Activated B cell treated with CpG ODN at 0.5 μM for 24 hours (primary cell): ENCODE results near the gene RPS6KA2. TPM values are rescaled to one million over a fixed set of nuclear protein-coding genes. Genes with fewer than 3 reads are reported as not detected.

Experiments
- ATAC-seq: fragments of 200-7000 bp; cut with Tn5 transposase; one replicate; pipeline ENCODE4 v1.10.0; 2021; ENCODE audit warnings: low read depth, mild to moderate bottlenecking, moderate library complexity
- CTCF ChIA-PET: fragments of 350-600 bp; sonication (Branson Sonifier 250); formaldehyde crosslinking; loops from one replicate; lab custom pipeline; 2021; ENCODE audit warnings: antibody characterized with exemption; lab: Charles Lee
- POLR2A ChIA-PET: fragments of 350-600 bp; sonication (Branson Sonifier 250); formaldehyde crosslinking; loops from one replicate; lab custom pipeline; 2021; ENCODE audit warnings: antibody characterized with exemption; lab: Charles Lee
- DNase-seq: peaks from one replicate; pipeline ENCODE4 v3.0.0; 2022
- H3K27ac Mint-ChIP-seq: one replicate; pipeline ENCODE4 v1.8.0; 2020; ENCODE audit warnings: mixed read lengths
- H3K27me3 Mint-ChIP-seq: one replicate; pipeline ENCODE4 v1.8.0; 2021; ENCODE audit warnings: mixed read lengths
- H3K36me3 Mint-ChIP-seq: one replicate; pipeline ENCODE4 v1.8.0; 2021; ENCODE audit warnings: low read depth, mixed read lengths
- H3K4me1 Mint-ChIP-seq: one replicate; pipeline ENCODE4 v1.8.0; 2021; ENCODE audit warnings: mixed read lengths
- H3K4me3 Mint-ChIP-seq: one replicate; pipeline ENCODE4 v1.8.0; 2020; ENCODE audit warnings: mild to moderate bottlenecking, mixed read lengths
- H3K9me3 Mint-ChIP-seq: one replicate; pipeline ENCODE4 v1.8.0; 2020; ENCODE audit warnings: mixed read lengths
- intact Hi-C: fragments of 100-400 bp; cut with micrococcal nuclease; formaldehyde crosslinking; loops from one replicate; pipeline ENCODE4 v1.15.1; 2024
- total RNA-seq: library from RNA; stranded (reverse); gene quantifications from 2 replicates; pipeline ENCODE4 v1.2.3, GENCODE V29; 2022
- TF ChIP-seq, protein P1 (sequence below): fragments of 200-600 bp; IDR thresholded peaks from one replicate; pipeline ENCODE4 v1.8.0; 2022; ENCODE audit warnings: antibody characterized with exemption, mild to moderate bottlenecking

The RPS6KA2 gene
- total RNA-seq, 1 donor from 2014 or later = 14.4 TPM

DNA sequence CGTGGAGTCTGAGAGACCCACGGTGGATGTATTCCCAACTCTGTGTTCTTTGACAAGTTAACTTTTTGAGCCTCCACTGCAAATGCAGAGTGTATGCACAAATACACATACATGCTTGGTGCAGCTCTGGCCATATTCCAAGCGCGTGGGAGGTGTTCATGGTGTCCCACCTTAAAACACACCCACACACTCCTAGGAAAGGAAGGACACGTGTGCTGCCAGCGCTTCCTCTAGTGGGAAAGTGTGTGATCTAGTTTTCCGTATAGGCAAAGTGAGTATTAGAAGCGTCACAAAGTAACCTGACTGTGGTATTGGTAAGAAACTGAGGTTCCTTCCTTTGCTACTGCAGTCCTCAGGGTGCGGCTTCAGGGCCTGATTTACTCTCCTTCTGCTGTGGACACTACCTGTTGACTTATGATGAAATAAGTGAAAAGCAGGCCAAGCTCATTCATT is 208.3 kb downstream of the RPS6KA2 start:
- Mint-ChIP-seq H3K27me3 (no peaks in the 10 kb centered on the region), H3K4me1 (no peaks in the 10 kb centered on the region), H3K27ac (no peak overlapping the region), H3K4me3 (no peak overlapping the region), H3K9me3 (peaks cover 4% of the 10 kb centered on the region), H3K36me3 (peaks cover 3% of the 10 kb centered on the region)
- intact Hi-C loops = no loop called here
- no peak for ATAC-seq
- DNase-seq = no peak
- ChIA-PET CTCF (no interaction called here), POLR2A (no interaction called here)
- TF ChIP-seq, protein P1, sequence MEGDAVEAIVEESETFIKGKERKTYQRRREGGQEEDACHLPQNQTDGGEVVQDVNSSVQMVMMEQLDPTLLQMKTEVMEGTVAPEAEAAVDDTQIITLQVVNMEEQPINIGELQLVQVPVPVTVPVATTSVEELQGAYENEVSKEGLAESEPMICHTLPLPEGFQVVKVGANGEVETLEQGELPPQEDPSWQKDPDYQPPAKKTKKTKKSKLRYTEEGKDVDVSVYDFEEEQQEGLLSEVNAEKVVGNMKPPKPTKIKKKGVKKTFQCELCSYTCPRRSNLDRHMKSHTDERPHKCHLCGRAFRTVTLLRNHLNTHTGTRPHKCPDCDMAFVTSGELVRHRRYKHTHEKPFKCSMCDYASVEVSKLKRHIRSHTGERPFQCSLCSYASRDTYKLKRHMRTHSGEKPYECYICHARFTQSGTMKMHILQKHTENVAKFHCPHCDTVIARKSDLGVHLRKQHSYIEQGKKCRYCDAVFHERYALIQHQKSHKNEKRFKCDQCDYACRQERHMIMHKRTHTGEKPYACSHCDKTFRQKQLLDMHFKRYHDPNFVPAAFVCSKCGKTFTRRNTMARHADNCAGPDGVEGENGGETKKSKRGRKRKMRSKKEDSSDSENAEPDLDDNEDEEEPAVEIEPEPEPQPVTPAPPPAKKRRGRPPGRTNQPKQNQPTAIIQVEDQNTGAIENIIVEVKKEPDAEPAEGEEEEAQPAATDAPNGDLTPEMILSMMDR = no peak

DNA sequence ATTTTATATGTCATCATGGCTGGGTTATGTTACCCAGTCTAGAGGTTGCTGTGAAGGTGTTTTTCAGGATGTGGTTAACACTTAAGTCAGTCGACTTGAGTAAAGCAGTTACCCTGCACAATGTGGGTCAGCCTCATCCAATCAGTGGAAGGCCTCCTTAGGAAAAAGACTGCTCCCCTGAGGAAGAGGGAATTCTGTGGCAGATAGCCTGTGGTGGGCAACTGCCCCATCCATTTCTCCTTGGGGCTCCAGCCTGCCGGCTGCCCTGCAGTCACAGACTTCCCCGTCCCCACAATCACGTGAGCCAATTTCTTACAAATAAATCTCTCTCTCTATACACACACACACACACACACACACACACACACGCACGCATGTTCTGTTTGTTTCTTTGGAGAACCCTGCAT is 209.8 kb downstream of the RPS6KA2 start:
- Mint-ChIP-seq H3K4me3 (no peak overlapping the region), H3K27ac (no peak overlapping the region), H3K36me3 (peaks cover 2% of the 10 kb centered on the region), H3K27me3 (no peaks in the 10 kb centered on the region), H3K9me3 (peaks cover 4% of the 10 kb centered on the region), H3K4me1 (no peaks in the 10 kb centered on the region)
- intact Hi-C loops = no loop called here
- CTCF ChIA-PET = no interaction called here
- POLR2A ChIA-PET = no interaction called here
- DNase-seq (no peak), ATAC-seq (no peak)
- TF ChIP-seq, protein P1 = no peak

DNA sequence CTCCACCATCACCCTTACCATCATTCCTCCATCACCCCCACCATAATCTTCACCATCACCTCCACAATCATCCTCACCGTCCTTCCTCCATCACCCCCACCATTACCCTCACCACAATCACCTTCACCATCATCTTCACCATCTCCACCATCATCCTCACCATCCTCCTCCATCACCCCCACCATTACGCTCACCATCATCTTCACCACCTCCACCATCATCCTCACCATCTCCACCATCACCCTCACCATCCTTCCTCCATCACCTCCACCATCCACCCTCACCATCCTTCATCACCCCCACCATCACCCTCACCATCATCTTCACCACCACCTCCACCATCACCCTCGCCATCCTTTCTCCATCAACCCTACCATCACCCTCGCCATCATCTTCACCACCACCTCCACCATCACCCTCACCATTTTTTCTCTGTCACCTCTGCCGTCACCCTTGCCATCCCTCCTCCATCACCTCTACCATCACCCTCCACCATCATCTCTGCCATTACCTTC is 211.2 kb downstream of the RPS6KA2 start:
- no peaks in the 10 kb centered on the region for H3K4me1 Mint-ChIP-seq
- H3K9me3 Mint-ChIP-seq = peaks cover 4% of the 10 kb centered on the region
- ChIA-PET CTCF (no interaction called here), POLR2A (no interaction called here)
- no peak overlapping the region for H3K4me3 Mint-ChIP-seq
- H3K27ac Mint-ChIP-seq = no peak overlapping the region
- ATAC-seq = no peak
- no peaks in the 10 kb centered on the region for H3K27me3 Mint-ChIP-seq
- intact Hi-C loops = no loop called here
- peaks cover 3% of the 10 kb centered on the region for H3K36me3 Mint-ChIP-seq
- DNase-seq = no peak
- TF ChIP-seq, protein P1 = no peak

DNA sequence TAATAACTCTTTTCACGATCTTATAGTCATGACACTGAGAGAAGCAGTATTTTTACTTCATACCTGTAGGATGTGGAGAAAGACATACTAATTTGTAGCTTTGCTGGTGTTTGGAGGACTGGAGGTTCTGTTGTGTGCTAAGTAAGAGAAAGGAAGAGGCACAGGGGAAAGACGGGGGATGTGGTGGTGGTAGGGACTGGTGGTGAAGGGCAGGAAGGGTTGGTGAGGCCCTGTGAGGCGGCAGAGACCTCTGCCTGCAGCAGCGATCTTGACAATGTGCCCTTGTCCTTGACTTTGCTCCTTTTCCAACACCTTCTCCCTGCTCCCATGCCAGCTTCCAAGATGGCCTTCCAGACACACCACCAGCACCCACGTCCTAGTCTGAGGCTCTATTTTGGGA is 211.7 kb downstream of the RPS6KA2 start:
- POLR2A ChIA-PET = no interaction called here
- DNase-seq = no peak
- intact Hi-C loops = no loop called here

DNA sequence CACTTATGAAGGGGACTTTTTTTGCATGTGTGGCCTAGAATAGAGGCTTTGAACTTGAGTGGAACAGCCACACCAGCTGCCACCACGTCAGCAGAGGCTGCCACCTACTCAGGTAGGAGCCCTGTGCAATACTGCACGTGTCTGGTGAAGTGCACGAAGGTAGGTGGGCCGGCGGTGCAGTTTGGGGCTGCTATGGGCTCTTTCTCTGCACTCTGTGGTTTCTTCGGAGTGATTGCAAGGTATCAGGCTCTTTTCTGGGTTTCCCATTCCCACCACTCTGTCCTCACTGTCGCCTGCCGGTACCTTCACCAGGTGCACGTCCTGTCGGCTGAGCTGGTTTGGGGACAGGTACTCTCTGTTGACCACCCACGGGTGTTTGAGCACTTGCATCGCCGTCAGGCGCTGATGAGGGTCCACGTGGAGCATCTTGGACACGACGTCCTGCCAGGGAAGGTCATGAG is 213.5 kb downstream of the RPS6KA2 start:
- intact Hi-C loops = no loop called here
- Mint-ChIP-seq H3K4me1 (peaks cover 8% of the 10 kb centered on the region), H3K4me3 (no peak overlapping the region), H3K27ac (no peak overlapping the region), H3K27me3 (no peaks in the 10 kb centered on the region), H3K36me3 (peaks cover 3% of the 10 kb centered on the region), H3K9me3 (peaks cover 4% of the 10 kb centered on the region)
- POLR2A ChIA-PET = no interaction called here
- TF ChIP-seq, protein P1 = no peak
- no peak for DNase-seq
- no peak for ATAC-seq
- CTCF ChIA-PET = interaction anchor here (1.2 kb wide), 1 partner anchor 100 kb away, joined by 3 read pairs; no protein-coding TSS in a partner anchor

More for the DNA sequence above, 211.7 kb downstream of the RPS6KA2 start:
- Mint-ChIP-seq H3K27ac (no peak overlapping the region), H3K4me1 (peaks cover 4% of the 10 kb centered on the region), H3K9me3 (peaks cover 4% of the 10 kb centered on the region), H3K27me3 (no peaks in the 10 kb centered on the region), H3K4me3 (no peak overlapping the region), H3K36me3 (peaks cover 3% of the 10 kb centered on the region)
- no peak for ATAC-seq
- CTCF ChIA-PET = no interaction called here
- TF ChIP-seq, protein P1 = no peak
